ENCODE data around the gene ZNF23.
A peak's percentile ranks its signal among the peaks of the same experiment; 100 is the strongest.

Gene ZNF23

GRCh38 chr16:71489122-71489521, 27.1 kb upstream of the ZNF23 start, which contains the start of gene ZNF19:
ZNF19 (minus strand) TSS chr16:71489324; CDS start chr16:71482114, 7,210 bp downstream.
- no peak within 1 kb of the TSS for H3K4me3 ChIP-seq (ENCODE audit: low read depth, low read length)
- TF ChIP-seq CTCF (IDR thresholded peaks at IDR 0.05; ENCODE audit: insufficient read depth, low read length, missing control alignments), result no peak
- POLR2A ChIA-PET, result no interaction called here
- CTCF ChIA-PET, result interaction anchor here (1.3 to 8.9 kb wide), 3 partner anchors 11 to 95 kb away, joined by 3 to 173 read pairs (median 57); no protein-coding TSS in a partner anchor
- no peak for DNase-seq (ENCODE audit: low read depth, low spot score)

DNA sequence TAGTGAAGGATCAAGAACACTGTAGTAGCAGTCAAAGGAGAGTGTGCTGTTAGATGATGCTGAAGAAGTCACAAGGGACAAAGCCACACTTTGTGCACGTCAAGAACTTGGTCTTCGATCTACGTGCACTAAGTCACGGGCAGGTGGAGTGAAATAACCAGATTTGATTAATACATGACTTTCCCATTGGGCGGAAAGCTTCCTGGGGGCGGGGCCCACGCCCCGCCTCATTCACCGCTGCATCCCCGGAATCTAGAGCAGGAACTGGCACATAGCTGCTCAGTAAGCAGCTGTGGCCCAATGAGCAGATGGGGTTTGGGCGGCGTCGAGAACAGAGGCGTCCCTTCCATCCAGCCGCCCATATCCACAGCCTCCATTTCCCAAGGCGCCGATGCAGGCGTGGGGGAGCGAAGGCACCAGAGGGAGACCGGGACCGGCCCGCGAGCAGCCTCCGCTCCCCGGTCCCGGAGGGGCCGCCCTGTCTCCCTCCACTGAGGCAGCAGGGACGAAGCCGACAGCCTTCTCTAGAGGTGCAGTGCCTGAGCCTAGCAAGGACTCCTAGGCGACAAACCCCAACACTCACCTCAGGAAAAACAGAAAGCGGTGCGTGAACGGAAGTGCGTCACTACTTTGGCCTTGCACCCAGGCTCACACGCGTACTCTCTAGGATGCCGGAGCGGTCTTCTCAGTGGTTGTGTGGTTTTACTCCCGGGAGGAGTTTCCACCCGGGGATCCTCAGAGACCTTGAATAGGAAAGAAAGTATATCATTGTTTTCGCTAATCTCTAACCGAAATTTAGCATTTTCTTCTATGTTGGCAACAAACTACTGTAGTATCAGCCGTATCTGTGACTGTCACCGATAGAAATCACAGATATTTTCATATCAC, 22.2 kb upstream of the ZNF23 start:
- no peak for TF ChIP-seq CTCF (IDR thresholded peaks at IDR 0.05; ENCODE audit: insufficient read depth, low read length, missing control alignments)
- ChIA-PET CTCF (interaction anchor here (1.1 to 1.4 kb wide), 5 partner anchors 8 to 72 kb away, joined by 3 to 10 read pairs (median 5); no protein-coding TSS in a partner anchor), POLR2A (interaction anchor here (0.6 to 1.9 kb wide), 5 partner anchors 9 to 26 kb away, joined by 3 to 11 read pairs (median 7); partner anchors contain the start of gene ZNF23)
- peak; percentile 82 for DNase-seq (ENCODE audit: low read depth, low spot score)
- peak overlapping the region; percentile 93 for H3K4me3 ChIP-seq (ENCODE audit: low read depth, low read length)

DNA sequence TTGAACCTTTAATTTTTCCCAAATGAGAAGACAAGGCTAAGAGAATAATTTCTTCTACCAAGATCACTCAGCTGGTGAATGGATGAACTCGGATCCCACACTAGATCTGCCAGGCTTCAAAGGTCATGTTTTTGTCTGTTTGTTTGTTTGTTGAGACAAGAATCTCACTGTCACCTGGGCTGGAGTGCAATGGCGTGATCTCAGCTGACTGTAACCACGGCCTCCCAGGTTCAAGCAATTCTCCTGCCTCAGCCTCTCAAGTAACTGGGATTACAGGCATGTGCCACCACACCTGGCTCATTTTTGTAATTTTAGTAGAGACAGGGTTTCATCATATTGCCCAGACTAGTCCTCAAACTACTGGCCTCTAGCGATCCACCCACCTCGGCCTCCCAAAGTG, 20.5 kb upstream of the ZNF23 start:
- no peak overlapping the region for H3K4me3 ChIP-seq (ENCODE audit: low read depth, low read length)
- no peak for TF ChIP-seq CTCF (IDR thresholded peaks at IDR 0.05; ENCODE audit: insufficient read depth, low read length, missing control alignments)
- DNase-seq (ENCODE audit: low read depth, low spot score), result no peak
- ChIA-PET POLR2A (interaction anchor here (2.1 kb wide), 1 partner anchor 21 kb away, joined by 6 read pairs; the partner anchor contains the start of gene ZNF23), CTCF (interaction anchor here (0.9 to 1.5 kb wide), 2 partner anchors 17 to 70 kb away, joined by 3 to 6 read pairs; no protein-coding TSS in a partner anchor)

- TF ChIP-seq CTCF (IDR thresholded peaks at IDR 0.05; ENCODE audit: insufficient read depth, low read length, missing control alignments), result no peak
- DNase-seq (ENCODE audit: low read depth, low spot score), result no peak
- CTCF ChIA-PET, result interaction anchor here (1.3 kb wide), 1 partner anchor 21 kb away, joined by 3 read pairs; no protein-coding TSS in a partner anchor
- no peak overlapping the region for H3K4me3 ChIP-seq (ENCODE audit: low read depth, low read length)
- POLR2A ChIA-PET, result interaction anchor here (2.1 kb wide), 1 partner anchor 19 kb away, joined by 6 read pairs; the partner anchor contains the start of gene ZNF23
Measured at GRCh38 chr16:71480956-71481355, 18.9 kb upstream of the ZNF23 start.

GRCh38 chr16:71479420-71479819, 17.4 kb upstream of the ZNF23 start:
- H3K4me3 ChIP-seq (ENCODE audit: low read depth, low read length), result no peak overlapping the region
- ChIA-PET CTCF (interaction anchor here (0.8 to 1.4 kb wide), 5 partner anchors 9 to 66 kb away, joined by 3 to 6 read pairs (median 3); partner anchors contain the start of gene ZNF23), POLR2A (no interaction called here)
- no peak for DNase-seq (ENCODE audit: low read depth, low spot score)
- TF ChIP-seq CTCF (IDR thresholded peaks at IDR 0.05; ENCODE audit: insufficient read depth, low read length, missing control alignments), result peak; percentile 38

All from AG04449 (cell line).